GOT3 (cell line): ENCODE data around the gene APC.
"Not testable (repeated sequence)": the region's sequence is repeated elsewhere in the genome, so short reads cannot be mapped to it uniquely, and the experiment has no call there.

Experiments
- DNase-seq: peaks from one replicate; lab custom pipeline; 2025; ENCODE audit warnings: mixed read lengths; lab: John Stamatoyannopoulos, UW

APC gene

GRCh38 chr5:112716895-112717294 is 20.8 kb upstream of the APC start:
- not testable (repeated sequence) for DNase-seq

DNA sequence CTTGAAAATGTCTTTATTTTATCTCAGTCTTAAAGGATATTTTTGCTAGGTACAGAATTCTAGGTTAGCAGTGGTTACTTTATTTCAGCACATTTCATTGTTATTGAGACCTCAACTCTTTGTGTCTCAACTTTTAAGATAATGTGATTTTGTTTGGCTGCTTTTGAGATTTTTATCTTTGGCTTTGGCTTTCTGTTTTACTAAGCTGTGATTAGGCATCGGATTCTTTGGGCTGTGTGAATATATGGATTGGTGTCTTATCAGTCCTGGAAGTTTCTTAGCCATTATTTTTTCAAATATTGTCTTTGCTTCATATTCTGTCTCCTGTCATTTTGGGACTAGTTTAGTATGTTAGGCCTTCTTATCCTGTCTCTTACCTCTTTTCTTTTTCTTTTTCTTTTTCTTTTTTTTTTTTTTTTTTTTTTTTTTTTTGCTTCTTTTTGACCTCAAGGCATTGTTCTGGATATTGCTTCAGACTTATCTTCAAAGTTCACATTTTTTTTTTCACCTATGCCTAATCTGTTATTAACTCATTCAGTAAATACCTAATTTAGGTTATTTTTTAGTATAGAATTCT is 20.1 kb upstream of the APC start:
- no peak for DNase-seq

- DNase-seq, result no peak
These were observed 19.3 kb upstream of the APC start for GRCh38 chr5:112718344-112718743.

DNA sequence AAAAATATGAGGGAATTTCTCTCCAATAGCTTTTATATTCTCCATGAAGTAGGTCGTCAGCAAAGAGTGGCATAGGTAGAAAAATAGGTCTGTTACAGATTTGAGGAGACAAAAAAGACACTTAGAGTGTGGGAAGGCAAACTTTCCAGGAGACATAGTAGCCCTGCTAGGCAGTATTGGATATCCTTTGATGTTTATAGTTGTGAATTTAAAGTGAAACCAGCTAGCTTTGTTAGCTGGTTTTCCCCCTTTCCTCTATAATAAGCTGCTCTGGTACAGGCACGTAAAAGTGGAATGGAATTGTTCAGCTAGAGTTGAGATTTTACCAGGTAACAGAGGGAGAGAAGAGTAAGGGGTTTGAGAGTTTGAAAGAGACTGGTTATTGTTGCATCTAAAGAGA is 17.1 kb upstream of the APC start:
- no peak for DNase-seq

DNA sequence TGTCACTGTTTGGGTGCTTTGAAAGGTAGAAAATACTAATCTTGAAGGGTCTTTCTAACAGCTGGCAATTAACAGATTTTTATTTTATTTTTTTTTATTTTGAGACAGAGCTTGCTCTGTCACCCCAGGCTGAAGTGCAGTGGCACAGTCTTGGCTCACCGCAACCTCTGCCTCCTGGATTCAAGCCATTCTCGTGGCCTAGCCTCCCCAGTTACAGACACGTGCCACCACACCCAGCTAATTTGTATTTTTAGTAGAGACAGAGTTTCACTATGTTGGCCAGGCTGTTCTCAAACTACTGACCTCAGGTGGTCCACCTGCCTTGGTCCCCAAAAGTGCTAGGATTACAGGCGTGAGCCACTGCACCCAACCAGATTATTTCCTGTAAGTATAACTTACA is 12.8 kb upstream of the APC start:
- no peak for DNase-seq

DNA sequence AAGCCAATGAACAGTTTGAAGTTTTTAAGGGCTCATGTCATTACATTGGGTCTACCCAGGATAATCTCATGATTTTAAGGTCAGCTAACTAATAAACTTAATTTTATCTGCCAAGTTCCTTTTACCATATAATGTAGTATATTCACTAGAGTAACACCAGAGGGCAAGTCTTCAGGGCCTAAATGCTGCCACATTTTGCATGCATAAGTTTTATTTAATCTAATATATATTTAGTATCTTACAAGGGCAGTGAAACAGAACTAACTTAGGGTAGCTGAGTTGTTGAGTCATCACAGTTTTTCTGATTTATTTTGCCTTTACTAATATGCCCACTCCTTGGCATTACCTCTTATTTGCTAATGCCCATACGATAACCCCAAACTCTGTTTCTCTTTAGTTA is 8.1 kb upstream of the APC start:
- no peak for DNase-seq

DNA sequence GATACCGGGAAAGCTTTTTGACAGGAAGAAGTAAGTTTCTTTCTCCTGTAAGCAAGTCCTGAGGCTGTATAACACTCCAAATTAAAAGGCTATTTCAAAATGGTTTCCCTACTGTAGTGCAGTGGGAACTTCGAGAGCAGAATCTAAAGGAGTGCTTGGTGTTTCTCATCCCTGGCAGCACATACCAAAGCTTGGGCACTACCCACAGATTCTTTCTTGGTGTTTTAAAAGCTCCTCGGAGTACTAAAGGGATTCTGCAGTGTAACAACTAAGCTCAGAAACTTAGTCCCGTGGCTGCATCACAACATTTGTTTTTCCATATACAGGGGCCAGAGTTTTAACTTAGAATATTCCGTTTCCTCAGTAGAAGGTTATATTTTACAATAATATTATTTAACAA is 5.6 kb upstream of the APC start:
- DNase-seq, result no peak

- no peak for DNase-seq
These were observed 4.1 kb upstream of the APC start for GRCh38 chr5:112733586-112733985.

- no peak for DNase-seq
These were observed 3.1 kb upstream of the APC start for GRCh38 chr5:112734597-112734996.

GRCh38 chr5:112735702-112736101 is 2.0 kb upstream of the APC start:
- no peak for DNase-seq

GRCh38 chr5:112737070-112737462 is 619 bp upstream of the APC start:
- no peak for DNase-seq

GRCh38 chr5:112738191-112738560 is 491 bp downstream of the APC start:
- DNase-seq, result no peak

DNA sequence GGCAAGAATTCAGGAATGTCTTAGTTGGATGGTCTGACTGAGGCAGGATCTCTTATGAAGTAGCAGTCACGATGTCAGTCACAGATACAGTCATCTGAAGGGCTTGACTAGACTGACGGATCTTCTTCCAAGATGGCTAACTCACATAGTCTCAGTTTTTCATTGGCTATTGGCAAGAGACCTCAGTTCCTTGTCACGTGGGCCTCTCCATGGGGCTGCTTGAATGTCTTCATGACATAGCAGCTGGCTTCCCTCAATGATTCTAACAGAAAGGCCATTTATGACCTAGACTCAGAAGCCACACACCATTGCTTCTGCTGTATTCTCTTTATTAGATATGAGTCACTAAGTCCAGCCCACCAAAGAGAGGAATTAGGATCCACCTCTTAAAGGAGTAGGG is 4.7 kb downstream of the APC start:
- no peak for DNase-seq

DNA sequence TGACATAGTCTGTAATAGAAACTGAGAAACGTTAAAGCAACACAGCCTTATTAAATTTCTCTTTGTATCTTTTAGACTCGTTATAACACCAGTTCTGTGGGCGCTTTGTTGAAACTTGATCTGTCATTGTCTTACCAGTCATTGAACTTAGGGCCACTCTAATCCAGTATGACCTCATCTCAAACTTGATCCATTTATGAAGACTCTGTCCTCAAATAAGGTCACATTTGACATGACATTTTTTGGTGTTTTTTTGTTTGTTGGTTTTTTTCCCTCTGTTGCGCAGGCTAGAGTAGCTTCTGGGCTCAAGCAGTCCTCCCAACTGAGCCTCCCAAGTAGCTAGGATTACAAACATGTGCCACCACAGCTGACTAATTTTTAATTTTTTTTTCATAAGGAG is 5.9 kb downstream of the APC start:
- DNase-seq, result no peak

GRCh38 chr5:112752335-112752734 is 14.7 kb downstream of the APC start:
- DNase-seq, result no peak

DNA sequence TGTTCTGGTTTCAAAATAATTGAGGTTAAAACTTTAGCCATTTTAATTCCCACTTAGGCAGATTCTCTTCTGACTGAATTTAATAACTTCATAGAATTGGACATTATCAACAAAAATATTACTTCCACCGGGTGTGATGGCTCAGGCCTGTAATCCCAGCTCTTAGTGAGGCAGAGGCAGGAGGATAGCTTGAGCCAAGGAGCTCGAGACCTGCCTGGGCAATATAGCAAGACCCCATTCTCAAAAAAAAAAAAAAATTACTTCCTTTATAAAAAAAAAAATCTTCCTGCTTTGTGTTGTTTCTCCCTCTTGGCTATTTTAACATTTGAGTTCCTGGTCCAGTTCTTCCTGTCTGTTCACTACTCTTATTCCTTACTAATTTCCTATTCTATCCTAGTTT is 18.0 kb downstream of the APC start:
- no peak for DNase-seq

- no peak for DNase-seq
These were observed 20.0 kb downstream of the APC start for GRCh38 chr5:112757468-112758208.

DNA sequence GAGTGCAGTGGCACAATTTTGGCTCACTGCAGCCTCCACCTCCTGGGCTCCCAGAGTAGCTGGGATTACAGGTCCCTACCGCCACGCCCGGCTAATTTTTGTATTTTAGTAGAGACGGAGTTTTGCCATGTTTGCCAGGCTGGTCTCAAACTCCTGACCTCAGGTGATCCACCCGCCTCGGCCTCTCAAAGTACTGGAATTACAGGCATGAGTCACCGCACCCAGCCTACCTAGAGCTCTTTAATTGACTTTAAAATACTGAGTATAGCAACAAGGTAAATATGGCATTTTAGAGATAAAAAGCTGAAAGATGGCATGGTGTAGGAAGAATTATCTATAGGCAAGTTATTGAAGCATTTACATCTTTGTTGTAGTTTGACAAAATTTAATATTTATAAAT is 21.0 kb downstream of the APC start:
- DNase-seq, result no peak

- no peak for DNase-seq
These were observed 24.6 kb downstream of the APC start for GRCh38 chr5:112762113-112762810.

GRCh38 chr5:112763165-112763564 is 25.5 kb downstream of the APC start:
- DNase-seq, result no peak

DNA sequence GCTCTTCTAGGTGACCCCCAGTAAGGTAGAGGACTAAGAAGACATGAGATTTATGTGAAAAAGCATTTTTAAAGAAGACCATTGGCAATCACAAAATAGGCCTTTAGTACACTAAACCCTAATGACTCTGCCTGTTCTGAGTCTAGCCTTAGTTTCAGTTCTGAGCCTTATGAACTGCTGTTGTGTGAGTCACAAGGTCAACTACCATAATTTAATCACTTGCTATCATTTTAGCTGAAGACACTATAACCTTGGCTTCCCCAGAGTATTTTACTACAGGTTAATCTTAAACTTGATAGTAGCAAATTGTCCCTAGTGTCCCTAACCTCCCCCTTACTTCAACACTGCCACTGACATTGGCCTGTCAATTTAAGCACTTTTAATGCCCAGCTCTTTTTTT is 34.4 kb downstream of the APC start:
- no peak for DNase-seq

DNA sequence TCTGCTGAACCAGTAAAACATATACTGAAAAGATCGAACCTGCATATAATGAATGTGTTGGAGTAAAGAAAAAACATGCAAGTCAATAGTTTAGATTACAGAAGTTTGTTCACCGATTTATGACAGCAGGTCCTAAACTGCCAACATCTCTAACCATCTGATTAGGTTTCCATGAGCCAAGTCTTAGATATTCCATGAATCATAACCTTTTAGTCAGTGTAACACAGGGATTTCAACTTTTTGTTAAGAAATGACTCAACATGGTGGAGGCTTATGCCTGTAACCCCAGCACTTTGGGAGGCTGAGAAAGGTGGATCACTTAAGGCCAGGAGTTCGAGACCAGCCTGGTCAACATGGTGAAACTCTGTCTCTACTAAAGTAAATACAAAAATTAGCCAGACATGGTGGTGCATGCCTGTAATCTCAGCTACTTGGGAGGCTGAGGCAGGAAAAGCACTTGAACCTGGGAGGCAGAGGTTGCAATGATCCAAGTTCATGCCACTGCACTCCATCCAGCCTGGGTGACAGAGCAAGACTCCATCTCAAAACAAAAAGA is 38.7 kb downstream of the APC start:
- no peak for DNase-seq

DNA sequence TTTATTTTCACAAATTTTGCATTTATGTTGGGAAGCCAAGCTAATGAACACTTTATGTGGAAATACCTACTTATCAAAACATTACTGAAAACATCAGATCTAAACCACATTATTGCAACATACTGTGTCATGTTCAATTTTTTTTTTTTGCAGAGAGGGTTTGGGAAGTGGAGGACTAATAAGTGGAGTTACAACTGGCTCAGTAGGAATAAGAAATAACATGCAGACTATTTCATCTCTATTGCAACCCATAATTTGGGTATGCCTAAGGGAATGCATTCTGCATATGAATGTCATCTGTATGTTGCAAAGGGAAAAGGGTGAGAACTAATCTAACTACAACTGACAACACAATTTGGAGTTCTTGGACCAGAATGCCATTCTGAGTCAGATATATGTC is 41.8 kb downstream of the APC start:
- no peak for DNase-seq
